ENCODE results near the gene ASPDH.

GRCh38 chr19:50464348-50464747 lies 49.4 kb downstream of the ASPDH start:
- TF ChIP-seq SIN3A (IDR thresholded peaks at IDR 0.05; ENCODE audit: borderline replicate concordance, insufficient read depth, low read length) (no peak), REST (IDR thresholded peaks at IDR 0.05; ENCODE audit: insufficient read depth in 1 of 2, low read depth in 2 of 2, low read length in 2 of 2) (no peak), POLR2AphosphoS5 (IDR thresholded peaks at IDR 0.05; ENCODE audit: low read depth, low read length) (no peak)
